HCT116 (cell line): ENCODE data around the gene CCDC192. TPM values are rescaled to one million over a fixed set of nuclear protein-coding genes. Genes with fewer than 3 reads are reported as not detected.

ENCODE experiments used
- ATAC-seq: fragments of 200-7000 bp; cut with Tn5 transposase; 2 replicates; pipeline ENCODE4 v1.9.1; 2020; ENCODE audit warnings: mild to moderate bottlenecking, moderate library complexity
- BruUV-seq: library from RNA; stranded (reverse); fragments of 400-500 nt; replicated peaks from 2 replicates; lab custom pipeline; 2021; lab: Mats Ljungman, UMichigan
- CTCF ChIA-PET: fragments of 300-600 bp; sonication (Branson Sonifier 250); formaldehyde crosslinking; loops from one replicate; lab custom pipeline; 2021; ENCODE audit warnings: antibody characterized with exemption; lab: Charles Lee
- POLR2A ChIA-PET: fragments of 300-600, 350-600 bp; sonication (Branson Sonifier 250); formaldehyde crosslinking; loops from one replicate; lab custom pipeline; 2021; ENCODE audit warnings: antibody characterized with exemption; lab: Charles Lee
- RAD21 ChIA-PET, 2 experiments: fragments of 300-600 bp; sonication (Branson Sonifier 250); formaldehyde crosslinking; loops; one replicate each; lab custom pipeline; 2023; ENCODE audit warnings: low total read pairs in 2 of 2; ENCODE audit not compliant: uncharacterized antibody in 2 of 2, unreplicated experiment in 2 of 2, low non-redundant PET in 1 of 2; lab: Charles Lee
- DNase-seq: peaks from one replicate; pipeline ENCODE4 v3.0.0-alpha.2; 2010; ENCODE audit warnings: low read depth, low spot score
- H2AFZ ChIP-seq: fragments of 200-600 bp; shearing (Covaris generic), sonication (generic); 2 replicates; pipeline ENCODE4 v1.6.1; 2017; ENCODE audit warnings: low read depth, mixed run types, mixed read lengths, antibody characterized with exemption, low read length; ENCODE audit not compliant: poor library complexity, severe bottlenecking
- H3K27ac ChIP-seq: 2 replicates; pipeline ENCODE4 v1.5.1; 2012; ENCODE audit warnings: low read depth, low read length
- H3K27me3 ChIP-seq: fragments of 200-600 bp; sonication (generic); 2 replicates; pipeline ENCODE4 v1.6.1; 2016; ENCODE audit warnings: mixed run types, low read length, mixed read lengths; ENCODE audit not compliant: insufficient read depth
- H3K36me3 ChIP-seq, 2 experiments: fragments of 200-500 bp in 1 of 2; fragments of 200-600 bp in 1 of 2; sonication (Bioruptor generic) in 1 of 2; sonication (generic) in 1 of 2; 2 replicates each; pipeline versions ENCODE4 v1.5.1 to v1.6.1; 2014 to 2016; ENCODE audit warnings: low read length in 2 of 2, inconsistent platforms in 1 of 2, mixed read lengths in 1 of 2, mixed run types in 1 of 2; ENCODE audit not compliant: insufficient read depth in 2 of 2, control insufficient read depth in 1 of 2
- H3K4me1 ChIP-seq, 2 experiments: fragments of 200-600 bp in 1 of 2; sonication (generic) in 1 of 2; 2 replicates each; pipeline versions ENCODE4 v1.5.1 to v1.6.1; 2012 to 2017; ENCODE audit warnings: low read length in 2 of 2, inconsistent platforms in 1 of 2, mild to moderate bottlenecking in 1 of 2, mixed read lengths in 1 of 2, mixed run types in 1 of 2, moderate library complexity in 1 of 2; ENCODE audit not compliant: insufficient read depth in 2 of 2, control insufficient read depth in 1 of 2
- H3K4me2 ChIP-seq: fragments of 200-600 bp; sonication (generic); 2 replicates; pipeline ENCODE4 v1.6.1; 2017; ENCODE audit warnings: mixed run types, low read length, mixed read lengths
- H3K4me3 ChIP-seq, 2 experiments: fragments of 200-600 bp in 1 of 2; sonication (generic) in 1 of 2; replicated peaks in 1 of 2; 2 replicates each; pipeline ENCODE4 v1.5.1; 2011 to 2016; ENCODE audit warnings: low read length in 2 of 2, control low read depth in 1 of 2, low read depth in 1 of 2, mild to moderate bottlenecking in 1 of 2, mixed read lengths in 1 of 2, mixed run types in 1 of 2
- H3K79me2 ChIP-seq: fragments of 200-600 bp; sonication (generic); 2 replicates; pipeline ENCODE4 v1.6.1; 2017; ENCODE audit warnings: mild to moderate bottlenecking, mixed run types, low read length, moderate library complexity, mixed read lengths; ENCODE audit not compliant: insufficient read depth
- H3K9ac ChIP-seq: fragments of 200-600 bp; sonication (generic); 2 replicates; pipeline ENCODE4 v1.6.1; 2016; ENCODE audit warnings: low read length, mixed read lengths
- H3K9me2 ChIP-seq: fragments of 200-600 bp; sonication (generic), shearing (Covaris generic); 2 replicates; pipeline ENCODE4 v1.6.1; 2017; ENCODE audit warnings: mixed run types, mild to moderate bottlenecking, moderate library complexity; ENCODE audit not compliant: insufficient read depth
- H3K9me3 ChIP-seq, 2 experiments: fragments of 200-500 bp in 1 of 2; fragments of 200-600 bp in 1 of 2; sonication (Bioruptor generic) in 1 of 2; sonication (generic) in 1 of 2; 2 replicates each; pipeline ENCODE4 v1.6.1; 2014 to 2017; ENCODE audit warnings: low read length in 2 of 2, mixed read lengths in 2 of 2, inconsistent platforms in 1 of 2, low read depth in 1 of 2, mild to moderate bottlenecking in 1 of 2, mixed run types in 1 of 2, moderate library complexity in 1 of 2; ENCODE audit not compliant: control insufficient read depth in 1 of 2, insufficient read depth in 1 of 2
- H4K20me1 ChIP-seq: fragments of 200-600 bp; sonication (generic), shearing (Covaris generic); 2 replicates; pipeline ENCODE4 v1.6.1; 2017; ENCODE audit warnings: mixed run types, mild to moderate bottlenecking, moderate library complexity; ENCODE audit not compliant: insufficient read depth
- CBX3 ChIP-seq: IDR thresholded peaks from 2 replicates; pipeline ENCODE4 v1.6.1; 2012; ENCODE audit warnings: low read depth
- ELF1 ChIP-seq: IDR thresholded peaks from 2 replicates; pipeline ENCODE4 v1.6.1; 2012; ENCODE audit warnings: low read depth, borderline replicate concordance
- EZH2 ChIP-seq: fragments of 200-600 bp; sonication (generic); IDR thresholded peaks from 2 replicates; pipeline ENCODE4 v1.6.1; 2017; ENCODE audit warnings: antibody characterized with exemption, mixed run types
- REST ChIP-seq: IDR thresholded peaks from 2 replicates; pipeline ENCODE4 v1.6.1; 2012; ENCODE audit warnings: low read depth
- SP1 ChIP-seq: IDR thresholded peaks from 2 replicates; pipeline ENCODE4 v1.6.1; 2012; ENCODE audit warnings: low read depth
- SRF ChIP-seq: IDR thresholded peaks from 2 replicates; pipeline ENCODE4 v1.6.1; 2012; ENCODE audit warnings: low read depth
- YY1 ChIP-seq: IDR thresholded peaks from 2 replicates; pipeline ENCODE4 v1.6.1; 2011; ENCODE audit warnings: low read length, low read depth, moderate library complexity, mild to moderate bottlenecking; ENCODE audit not compliant: insufficient replicate concordance; ENCODE audit errors: extremely low read depth
- ZFX ChIP-seq: fragments of 450-650 bp; IDR thresholded peaks from 2 replicates; pipeline ENCODE4 v1.6.1; 2017
- ZNF274 ChIP-seq: fragments of 200-500 bp; sonication (Bioruptor generic); IDR thresholded peaks from 2 replicates; pipeline ENCODE4 v1.6.1; 2014; ENCODE audit warnings: mild to moderate bottlenecking, low read depth, low read length, inconsistent platforms
- intact Hi-C: fragments of 100-400 bp; cut with micrococcal nuclease; formaldehyde crosslinking; loops from 2 replicates; pipeline ENCODE4 v1.10.0; 2022
- total RNA-seq: library from RNA; stranded (reverse); gene quantifications from one replicate; pipeline ENCODE4 v1.2.1, GENCODE V29; 2021; ENCODE audit not compliant: unreplicated experiment

The CCDC192 gene
- total RNA-seq, 1 experiment from 2014 or later = not detected

GRCh38 chr5:127799293-127799905 is 96.2 kb downstream of the CCDC192 start (continued):
- TF ChIP-seq REST (no peak), SP1 (no peak), ZFX (no peak), ZNF274 (no peak)

GRCh38 chr5:127801751-127802476 is 98.7 kb downstream of the CCDC192 start:
- intact Hi-C loops = no loop called here
- H2AFZ ChIP-seq = no peak overlapping the region
- H3K27me3 ChIP-seq = no peaks in the 10 kb centered on the region
- ChIA-PET POLR2A (no interaction called here), RAD21 (no interaction called here), CTCF (no interaction called here)
- no peaks in the 10 kb centered on the region for H3K79me2 ChIP-seq
- no peaks in the 10 kb centered on the region for H3K36me3 ChIP-seq
- no peaks in the 10 kb centered on the region for H3K9me3 ChIP-seq
- H3K9ac ChIP-seq = no peak overlapping the region
- H3K4me1 ChIP-seq = no peaks in the 10 kb centered on the region
- H3K4me2 ChIP-seq = no peak overlapping the region
- ATAC-seq (no peak), DNase-seq (no peak)
- TF ChIP-seq CBX3 (no peak), ELF1 (no peak), SRF (no peak), YY1 (no peak), EZH2 (no peak)
- H4K20me1 ChIP-seq = no peaks in the 10 kb centered on the region
- H3K4me3 ChIP-seq = no peak overlapping the region
- no peaks in the 10 kb centered on the region; the same call in 1 of the 2 replicates for H3K9me2 ChIP-seq
- H3K27ac ChIP-seq = no peak overlapping the region
- no TSS peak for BruUV-seq
